H9 (cell line): ENCODE data around the gene APOH. TPM values are rescaled to one million over a fixed set of nuclear protein-coding genes. Genes with fewer than 3 reads are reported as not detected.

Source experiments
- DNase-seq: peaks from one replicate; pipeline ENCODE4 v3.0.0-alpha.2; 2017
- H2AFZ ChIP-seq: one replicate; pipeline ENCODE4 v1.6.1; 2013; ENCODE audit warnings: mild to moderate bottlenecking, low read length, control low read depth, moderate library complexity
- H2AK5ac ChIP-seq: 2 replicates; pipeline ENCODE4 v1.6.1; 2013; ENCODE audit warnings: low read length, control low read depth, mixed read lengths; ENCODE audit not compliant: insufficient read length
- H2BK120ac ChIP-seq: one replicate; pipeline ENCODE4 v1.6.1; 2013; ENCODE audit warnings: low read depth, mild to moderate bottlenecking, low read length, control low read depth, inconsistent platforms; ENCODE audit not compliant: poor library complexity, severe bottlenecking
- H2BK12ac ChIP-seq: 2 replicates; pipeline ENCODE4 v1.6.1; 2013; ENCODE audit warnings: low read length, control low read depth, mixed read lengths, low read depth; ENCODE audit not compliant: insufficient read length
- H2BK15ac ChIP-seq: 2 replicates; pipeline ENCODE4 v1.6.1; 2013; ENCODE audit warnings: low read depth, low read length, control low read depth
- H2BK20ac ChIP-seq: one replicate; pipeline ENCODE4 v1.6.1; 2013; ENCODE audit warnings: low read depth, mild to moderate bottlenecking, low read length, control low read depth, inconsistent platforms; ENCODE audit not compliant: poor library complexity, severe bottlenecking
- H2BK5ac ChIP-seq: 2 replicates; pipeline ENCODE4 v1.6.1; 2013; ENCODE audit warnings: low read length, control low read depth, mixed read lengths; ENCODE audit not compliant: insufficient read length
- H3K14ac ChIP-seq: 2 replicates; pipeline ENCODE4 v1.6.1; 2013; ENCODE audit warnings: low read length, control low read depth; ENCODE audit not compliant: insufficient read depth
- H3K18ac ChIP-seq: 2 replicates; pipeline ENCODE4 v1.6.1; 2013; ENCODE audit warnings: low read depth, mild to moderate bottlenecking, mixed read lengths, low read length, control low read depth; ENCODE audit not compliant: insufficient read length
- H3K23ac ChIP-seq: 2 replicates; pipeline ENCODE4 v1.6.1; 2013; ENCODE audit warnings: low read length, control low read depth, mixed read lengths, low read depth; ENCODE audit not compliant: insufficient read length
- H3K23me2 ChIP-seq: 2 replicates; pipeline ENCODE4 v1.6.1; 2013; ENCODE audit warnings: low read depth, mild to moderate bottlenecking, mixed read lengths, low read length, control low read depth; ENCODE audit not compliant: insufficient read length, poor library complexity, severe bottlenecking
- H3K27ac ChIP-seq: 2 replicates; pipeline ENCODE4 v1.5.1; 2013; ENCODE audit warnings: low read length, control low read depth, mixed read lengths, low read depth; ENCODE audit not compliant: insufficient read length
- H3K27me3 ChIP-seq: 2 replicates; pipeline ENCODE4 v1.6.1; 2013; ENCODE audit warnings: low read length, control low read depth, inconsistent platforms; ENCODE audit not compliant: insufficient read depth
- H3K4ac ChIP-seq: 2 replicates; pipeline ENCODE4 v1.6.1; 2013; ENCODE audit warnings: low read depth, mild to moderate bottlenecking, control low read depth, inconsistent platforms, low read length, moderate library complexity
- H3K4me1 ChIP-seq: 2 replicates; pipeline ENCODE4 v1.6.1; 2013; ENCODE audit warnings: low read length, control low read depth, inconsistent platforms; ENCODE audit not compliant: insufficient read depth
- H3K4me2 ChIP-seq: 2 replicates; pipeline ENCODE4 v1.6.1; 2013; ENCODE audit warnings: low read length, control low read depth, mixed read lengths; ENCODE audit not compliant: insufficient read length, insufficient read depth
- H3K56ac ChIP-seq: 2 replicates; pipeline ENCODE4 v1.6.1; 2013; ENCODE audit warnings: low read depth, mild to moderate bottlenecking, mixed read lengths, low read length, control low read depth; ENCODE audit not compliant: insufficient read length
- H3K79me1 ChIP-seq: 2 replicates; pipeline ENCODE4 v1.6.1; 2013; ENCODE audit warnings: low read depth, mild to moderate bottlenecking, moderate library complexity, low read length, control low read depth, inconsistent platforms; ENCODE audit not compliant: insufficient read depth, poor library complexity, severe bottlenecking
- H3K79me2 ChIP-seq: 2 replicates; pipeline ENCODE4 v1.6.1; 2013; ENCODE audit warnings: low read length, control low read depth, inconsistent platforms; ENCODE audit not compliant: insufficient read depth
- H3K9ac ChIP-seq: 2 replicates; pipeline ENCODE4 v1.6.1; 2013; ENCODE audit warnings: low read length, control low read depth, mixed read lengths; ENCODE audit not compliant: insufficient read length; ENCODE audit errors: extremely low read depth
- H3K9me3 ChIP-seq: one replicate; pipeline ENCODE4 v1.6.1; 2013; ENCODE audit warnings: low read depth, low read length, inconsistent platforms; ENCODE audit not compliant: control insufficient read depth
- H3T11ph ChIP-seq: one replicate; pipeline ENCODE4 v1.6.1; 2013; ENCODE audit warnings: mild to moderate bottlenecking, low read length, control low read depth, inconsistent platforms
- H4K20me1 ChIP-seq: one replicate; pipeline ENCODE4 v1.6.1; 2013; ENCODE audit not compliant: control insufficient read depth, insufficient read length, insufficient read depth
- H4K5ac ChIP-seq: 2 replicates; pipeline ENCODE4 v1.6.1; 2013; ENCODE audit warnings: low read depth, mild to moderate bottlenecking, mixed read lengths, low read length, control low read depth; ENCODE audit not compliant: insufficient read length
- H4K8ac ChIP-seq: replicated peaks from 2 replicates; pipeline ENCODE4 v1.6.1; 2013; ENCODE audit warnings: low read length, control low read depth, mixed read lengths, low read depth; ENCODE audit not compliant: insufficient read length
- H4K91ac ChIP-seq: 2 replicates; pipeline ENCODE4 v1.6.1; 2013; ENCODE audit warnings: low read depth, mild to moderate bottlenecking, moderate library complexity, mixed read lengths, low read length, control low read depth; ENCODE audit not compliant: insufficient read length
- H3K27ac Mint-ChIP-seq, 3 experiments: 2 replicates in 2 of 3; 3 replicates in 1 of 3; pipeline ENCODE4 v1.8.0; 2020 to 2021; ENCODE audit warnings: mixed read lengths in 3 of 3, mild to moderate bottlenecking in 1 of 3, moderate library complexity in 1 of 3
- H3K27me3 Mint-ChIP-seq: 2 replicates; pipeline ENCODE4 v1.8.0; 2021; ENCODE audit warnings: low read depth, mild to moderate bottlenecking, moderate library complexity, mixed read lengths
- H3K36me3 Mint-ChIP-seq, 3 experiments: 2 replicates in 2 of 3; 3 replicates in 1 of 3; pipeline ENCODE4 v1.8.0; 2020 to 2021; ENCODE audit warnings: low read depth in 3 of 3, mixed read lengths in 3 of 3; ENCODE audit not compliant: insufficient read depth in 1 of 3
- H3K4me1 Mint-ChIP-seq, 2 experiments: 2 replicates each; pipeline ENCODE4 v1.8.0; 2020; ENCODE audit warnings: mixed read lengths in 2 of 2
- H3K4me3 Mint-ChIP-seq, 2 experiments: 2 replicates in 1 of 2; 3 replicates in 1 of 2; pipeline ENCODE4 v1.8.0; 2020 to 2021; ENCODE audit warnings: mild to moderate bottlenecking in 2 of 2, mixed read lengths in 2 of 2, moderate library complexity in 1 of 2
- H3K9me3 Mint-ChIP-seq, 2 experiments: 2 replicates in 1 of 2; 3 replicates in 1 of 2; pipeline ENCODE4 v1.8.0; 2020; ENCODE audit warnings: mild to moderate bottlenecking in 2 of 2, mixed read lengths in 2 of 2, moderate library complexity in 1 of 2
- WGBS: extraction: QIAGEN DNeasy Blood & Tissue Kit; methylation state at CpG from one replicate; pipeline ENCODE4 v1.1.7; 2013; ENCODE audit warnings: missing lambda C conversion rate, low lambda C conversion rate, mixed read lengths; ENCODE audit not compliant: insufficient read length; ENCODE audit errors: extremely low coverage; 5-methylcytosine and 5-hydroxymethylcytosine counted together
- total RNA-seq: library from RNA; stranded (reverse); gene quantifications from 2 replicates; pipeline ENCODE4 v1.2.1, GENCODE V29; 2021
- TF ChIP-seq, protein P1 (sequence below): fragments of 200-600 bp; sonication (generic); conservative IDR thresholded peaks from 3 replicates; pipeline ENCODE4 v1.8.0; 2021; ENCODE audit warnings: antibody characterized with exemption, mild to moderate bottlenecking

The APOH gene
- total RNA-seq, 1 experiment from 2014 or later, result not detected

- Histone ChIP-seq H4K91ac (no peak overlapping the region), H3K27me3 (no peaks in the 10 kb centered on the region), H3T11ph (no peak overlapping the region), H4K8ac (no peak overlapping the region), H4K5ac (no peak overlapping the region), H3K79me1 (no peaks in the 10 kb centered on the region), H3K23ac (no peak overlapping the region), H2AK5ac (no peak overlapping the region), H3K23me2 (no peaks in the 10 kb centered on the region), H2AFZ (no peak overlapping the region), H2BK120ac (no peak overlapping the region), H3K4ac (no peak overlapping the region), H4K20me1 (no peaks in the 10 kb centered on the region), H3K56ac (no peak overlapping the region), H3K4me1 (no peaks in the 10 kb centered on the region), H3K4me2 (no peak overlapping the region), H3K79me2 (no peaks in the 10 kb centered on the region), H2BK5ac (no peak overlapping the region), H3K18ac (no peak overlapping the region), H3K9me3 (no peaks in the 10 kb centered on the region), H3K9ac (no peak overlapping the region), H2BK15ac (no peak overlapping the region), H2BK20ac (no peak overlapping the region), H3K14ac (no peak overlapping the region), H3K27ac (no peak overlapping the region), H2BK12ac (no peak overlapping the region)
- no peak for DNase-seq
- H3K4me1 Mint-ChIP-seq, result peaks cover 3 to 4% of the 10 kb centered on the region in 2 experiments
- TF ChIP-seq, protein P1, sequence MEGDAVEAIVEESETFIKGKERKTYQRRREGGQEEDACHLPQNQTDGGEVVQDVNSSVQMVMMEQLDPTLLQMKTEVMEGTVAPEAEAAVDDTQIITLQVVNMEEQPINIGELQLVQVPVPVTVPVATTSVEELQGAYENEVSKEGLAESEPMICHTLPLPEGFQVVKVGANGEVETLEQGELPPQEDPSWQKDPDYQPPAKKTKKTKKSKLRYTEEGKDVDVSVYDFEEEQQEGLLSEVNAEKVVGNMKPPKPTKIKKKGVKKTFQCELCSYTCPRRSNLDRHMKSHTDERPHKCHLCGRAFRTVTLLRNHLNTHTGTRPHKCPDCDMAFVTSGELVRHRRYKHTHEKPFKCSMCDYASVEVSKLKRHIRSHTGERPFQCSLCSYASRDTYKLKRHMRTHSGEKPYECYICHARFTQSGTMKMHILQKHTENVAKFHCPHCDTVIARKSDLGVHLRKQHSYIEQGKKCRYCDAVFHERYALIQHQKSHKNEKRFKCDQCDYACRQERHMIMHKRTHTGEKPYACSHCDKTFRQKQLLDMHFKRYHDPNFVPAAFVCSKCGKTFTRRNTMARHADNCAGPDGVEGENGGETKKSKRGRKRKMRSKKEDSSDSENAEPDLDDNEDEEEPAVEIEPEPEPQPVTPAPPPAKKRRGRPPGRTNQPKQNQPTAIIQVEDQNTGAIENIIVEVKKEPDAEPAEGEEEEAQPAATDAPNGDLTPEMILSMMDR, result no peak
- peaks cover 0 to 5% (median 0%) of the 10 kb centered on the region in 3 experiments; a peak in 2 of 7 replicates for H3K36me3 Mint-ChIP-seq
- H3K27me3 Mint-ChIP-seq, result no peaks in the 10 kb centered on the region
- H3K27ac Mint-ChIP-seq, result no peak overlapping the region
- WGBS, result no CpG with 5 or more reads among the region's 4 CpGs
- H3K9me3 Mint-ChIP-seq, result no peaks in the 10 kb centered on the region
- H3K4me3 Mint-ChIP-seq, result no peak overlapping the region
These were observed 43.4 kb downstream of the APOH start for GRCh38 chr17:66185862-66186261.
